Naive thymus-derived CD8-positive, alpha-beta T cell (primary cell): ENCODE results near the gene BBS2. TPM values are rescaled to one million over a fixed set of nuclear protein-coding genes. Genes with fewer than 3 reads are reported as not detected.
A peak's percentile ranks its signal among the peaks of the same experiment; 100 is the strongest.

ENCODE experiments used
- ATAC-seq, 2 donors: fragments of 150-1000 bp; cut with Tn5 transposase in 1 of 2; sonication (Bioruptor Pico), chemical (Tn5 transposase) in 1 of 2; 1 replicate in 1 of 2; 2 replicates in 1 of 2; pipeline ENCODE4 v1.10.0; 2021; ENCODE audit warnings: mild to moderate bottlenecking in 2 of 2, moderate library complexity in 2 of 2
- POLR2A ChIA-PET: fragments of 350-600 bp; sonication (Branson Sonifier 250); formaldehyde crosslinking; loops from one replicate; lab custom pipeline; 2021; ENCODE audit warnings: antibody characterized with exemption; lab: Charles Lee
- DNase-seq, 10 donors: peaks; one replicate each; pipeline versions ENCODE4 v3.0.0 to v3.0.0-alpha.2; 2020 to 2022
- H3K27ac Mint-ChIP-seq, 10 donors: one replicate each; pipeline ENCODE4 v1.8.0; 2020 to 2022; ENCODE audit warnings: mild to moderate bottlenecking in 10 of 10, mixed read lengths in 10 of 10, moderate library complexity in 4 of 10, inconsistent platforms in 1 of 10
- H3K27me3 Mint-ChIP-seq, 5 donors: one replicate each; pipeline ENCODE4 v1.8.0; 2021 to 2022; ENCODE audit warnings: mixed read lengths in 5 of 5
- H3K36me3 Mint-ChIP-seq, 3 donors: one replicate each; pipeline ENCODE4 v1.8.0; 2020 to 2022; ENCODE audit warnings: mixed read lengths in 3 of 3, mild to moderate bottlenecking in 2 of 3, inconsistent platforms in 1 of 3
- H3K4me1 Mint-ChIP-seq, 4 donors: one replicate each; pipeline ENCODE4 v1.8.0; 2021 to 2022; ENCODE audit warnings: mixed read lengths in 4 of 4
- H3K4me3 Mint-ChIP-seq, 10 donors: one replicate each; pipeline ENCODE4 v1.8.0; 2020 to 2022; ENCODE audit warnings: mild to moderate bottlenecking in 10 of 10, mixed read lengths in 10 of 10, moderate library complexity in 6 of 10, inconsistent platforms in 1 of 10
- H3K9me3 Mint-ChIP-seq, 9 donors: one replicate each; pipeline ENCODE4 v1.8.0; 2020 to 2022; ENCODE audit warnings: mixed read lengths in 9 of 9, mild to moderate bottlenecking in 3 of 9, inconsistent platforms in 1 of 9, moderate library complexity in 1 of 9
- polyA plus RNA-seq, 3 donors: library from polyadenylated mRNA; unstranded; fragments of 300-500 nt; fragmentation: Illumina TruSeq; gene quantifications; one replicate each; pipeline ENCODE4 v1.2.3, GENCODE V29; 2021
- total RNA-seq, 8 experiments: library from RNA in 2 of 8; stranded (reverse) in 2 of 8; gene quantifications; one replicate each; pipeline ENCODE4 v1.2.3 and lab custom pipeline; 2021 to 2026

The BBS2 gene
- total RNA-seq (100 to 1,000 TPM in 1 of 2 experiments, 10 to 100 TPM in 1; 94.7 to 107 TPM), polyA plus RNA-seq (10 to 100 TPM; 35.7 to 37.6 (median 36.1) TPM), total RNA-seq (lab: John Stamatoyannopoulos, UW) (14.5 to 140 (median 78.6) reads per million in 6 experiments)

- Mint-ChIP-seq H3K27ac (peak within 1 kb of the TSS; percentile 76 to 97 (median 92)), H3K36me3 (peaks cover 0 to 3% (median 0%) of the 10 kb centered on the region in 3 donors), H3K4me1 (peaks cover 21 to 60% (median 50%) of the 10 kb centered on the region in 4 donors), H3K9me3 (no peaks in the 10 kb centered on the region), H3K4me3 (peak within 1 kb of the TSS; percentile 80 to 92 (median 86)), H3K27me3 (no peaks in the 10 kb centered on the region)
- DNase-seq: peak; percentile 86 to 96 (median 92)
- POLR2A ChIA-PET: interaction anchor here (0.7 to 2.4 kb wide), 11 partner anchors 10 to 1018 kb away, joined by 3 to 8 read pairs (median 4); partner anchors contain the start of genes MT2A, NUDT21 and OGFOD1
- peak; percentile 84 to 86 for ATAC-seq
Measured at GRCh38 chr16:56519459-56520250, at the start of gene BBS2. TSS of gene BBS2 (minus strand) at chr16:56520024. CDS start at chr16:56519862, 162 bp downstream.

DNA sequence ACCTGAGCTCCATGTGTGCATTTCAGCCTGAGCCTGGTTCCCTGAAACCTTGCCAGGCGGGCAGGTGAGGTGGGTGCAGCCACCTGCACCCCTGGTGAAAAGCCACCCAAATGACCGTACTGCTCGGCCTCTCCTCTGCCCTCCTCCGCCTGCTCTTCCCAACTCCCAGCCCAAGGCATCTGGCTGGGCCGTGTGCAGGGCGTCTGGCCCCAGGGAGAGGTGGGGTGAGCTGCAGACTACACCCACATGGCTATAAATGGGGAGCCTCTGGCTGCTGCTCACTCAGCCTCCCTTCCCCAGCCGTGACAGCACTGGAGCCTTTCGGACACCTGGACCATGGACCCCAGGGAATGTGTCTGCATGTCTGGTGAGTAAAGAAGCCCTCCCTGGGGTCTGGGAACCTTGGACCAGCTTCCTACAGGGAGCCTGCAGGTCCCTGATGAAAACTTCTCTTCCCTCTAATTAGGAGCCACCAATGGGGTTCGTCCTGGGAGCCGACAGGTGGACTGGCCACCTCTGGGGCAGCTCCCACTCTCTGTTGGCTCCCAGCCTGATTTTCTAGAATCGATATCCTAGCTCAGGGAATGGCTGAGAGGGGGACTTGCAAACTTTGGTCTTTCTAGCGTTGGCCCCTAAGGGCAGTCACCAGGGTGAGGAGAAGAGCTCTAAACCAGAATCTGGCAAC lies 45.1 kb upstream of the BBS2 start, which contains the start of gene MT4:
MT4 (plus strand) TSS at position 281 of the 685 bp plus-strand sequence; CDS start at position 337, 56 bp downstream.
- Mint-ChIP-seq H3K27ac (no peak within 1 kb of the TSS), H3K36me3 (no peaks in the 10 kb centered on the region), H3K27me3 (peaks cover 2 to 15% (median 7%) of the 10 kb centered on the region in 5 donors), H3K4me1 (peaks cover 0 to 7% (median 3%) of the 10 kb centered on the region in 4 donors), H3K4me3 (no peak within 1 kb of the TSS), H3K9me3 (no peaks in the 10 kb centered on the region)
- DNase-seq: no peak
- ATAC-seq: no peak
- POLR2A ChIA-PET: no interaction called here

- Mint-ChIP-seq H3K9me3 (no peaks in the 10 kb centered on the region), H3K27me3 (peaks cover 5 to 39% (median 13%) of the 10 kb centered on the region in 5 donors), H3K36me3 (no peaks in the 10 kb centered on the region), H3K4me3 (no peak overlapping the region), H3K27ac (no peak overlapping the region), H3K4me1 (peaks cover 0 to 4% (median under 1%) of the 10 kb centered on the region in 4 donors)
- POLR2A ChIA-PET: no interaction called here
- no peak for ATAC-seq
- DNase-seq: no peak
Measured at GRCh38 chr16:56561126-56561525, 41.3 kb upstream of the BBS2 start.

DNA sequence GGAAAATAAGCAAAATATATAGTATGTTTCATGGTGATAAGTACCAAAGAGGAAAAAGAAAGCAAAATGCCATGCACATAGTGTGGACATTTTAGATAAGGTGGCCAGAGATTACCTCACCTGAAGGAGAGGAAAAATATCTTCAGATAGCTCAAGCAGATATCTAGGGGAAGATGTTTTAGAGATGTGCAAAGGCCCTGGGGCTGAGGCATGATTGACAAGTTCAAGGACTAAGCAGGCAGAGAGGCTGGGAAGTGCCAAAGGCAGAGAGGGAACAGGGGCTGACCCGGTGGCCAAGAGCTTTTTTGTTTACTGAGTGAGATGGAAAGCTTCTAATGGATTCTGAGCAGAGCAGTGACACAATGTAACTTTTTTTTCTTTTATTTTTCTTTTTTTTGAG lies 40.6 kb upstream of the BBS2 start:
- Mint-ChIP-seq H3K27me3 (peaks cover 7 to 39% (median 14%) of the 10 kb centered on the region in 5 donors), H3K4me3 (no peak overlapping the region), H3K4me1 (peaks cover 0 to 4% (median 0%) of the 10 kb centered on the region in 4 donors), H3K27ac (no peak overlapping the region), H3K9me3 (no peaks in the 10 kb centered on the region), H3K36me3 (no peaks in the 10 kb centered on the region)
- ATAC-seq (no peak), DNase-seq (no peak)
- POLR2A ChIA-PET: no interaction called here

DNA sequence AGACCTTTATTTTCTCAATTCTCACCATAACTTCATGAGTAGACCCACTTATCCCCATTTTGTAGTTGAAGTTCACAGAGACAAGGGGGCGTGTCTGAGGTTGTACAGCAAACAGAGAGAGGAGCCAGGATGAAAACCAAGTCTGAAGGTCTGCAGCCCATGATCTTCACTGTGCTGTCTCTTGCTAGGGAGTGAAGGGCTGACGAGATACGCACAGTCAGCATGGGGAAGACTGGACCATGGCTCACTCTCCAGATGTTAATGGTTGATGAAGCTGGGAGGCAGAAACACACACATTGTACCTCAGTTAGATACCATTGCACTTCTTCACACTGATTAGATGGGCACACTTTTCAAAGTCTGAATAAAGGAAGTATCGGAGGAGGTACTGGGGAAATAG lies 39.3 kb upstream of the BBS2 start:
- Mint-ChIP-seq H3K4me3 (no peak overlapping the region), H3K27ac (no peak overlapping the region), H3K27me3 (peaks cover 7 to 40% (median 16%) of the 10 kb centered on the region in 5 donors), H3K9me3 (no peaks in the 10 kb centered on the region), H3K36me3 (no peaks in the 10 kb centered on the region), H3K4me1 (peaks cover 0 to 4% (median 0%) of the 10 kb centered on the region in 4 donors)
- ATAC-seq (no peak), DNase-seq (no peak)
- POLR2A ChIA-PET: no interaction called here

- DNase-seq (no peak), ATAC-seq (no peak)
- Mint-ChIP-seq H3K4me3 (no peak overlapping the region), H3K27me3 (peaks cover 11 to 49% (median 17%) of the 10 kb centered on the region in 5 donors), H3K9me3 (no peaks in the 10 kb centered on the region), H3K36me3 (no peaks in the 10 kb centered on the region), H3K27ac (peak overlapping the region in 2 of 10 donors; percentile 7 to 85), H3K4me1 (peaks cover 0 to 4% (median 0%) of the 10 kb centered on the region in 4 donors)
- POLR2A ChIA-PET: interaction anchor here (1.1 kb wide), 1 partner anchor 31 kb away, joined by 3 read pairs; the partner anchor contains the start of gene MT3
Measured at GRCh38 chr16:56558024-56558747, 38.4 kb upstream of the BBS2 start.

GRCh38 chr16:56554441-56554840 lies 34.6 kb upstream of the BBS2 start:
- H3K4me3 Mint-ChIP-seq: no peak overlapping the region
- H3K27ac Mint-ChIP-seq: no peak overlapping the region
- POLR2A ChIA-PET: no interaction called here
- H3K36me3 Mint-ChIP-seq: no peaks in the 10 kb centered on the region
- no peaks in the 10 kb centered on the region for H3K9me3 Mint-ChIP-seq
- no peak for ATAC-seq
- H3K4me1 Mint-ChIP-seq: no peaks in the 10 kb centered on the region
- no peak for DNase-seq
- H3K27me3 Mint-ChIP-seq: peaks cover 10 to 30% (median 13%) of the 10 kb centered on the region in 5 donors

DNA sequence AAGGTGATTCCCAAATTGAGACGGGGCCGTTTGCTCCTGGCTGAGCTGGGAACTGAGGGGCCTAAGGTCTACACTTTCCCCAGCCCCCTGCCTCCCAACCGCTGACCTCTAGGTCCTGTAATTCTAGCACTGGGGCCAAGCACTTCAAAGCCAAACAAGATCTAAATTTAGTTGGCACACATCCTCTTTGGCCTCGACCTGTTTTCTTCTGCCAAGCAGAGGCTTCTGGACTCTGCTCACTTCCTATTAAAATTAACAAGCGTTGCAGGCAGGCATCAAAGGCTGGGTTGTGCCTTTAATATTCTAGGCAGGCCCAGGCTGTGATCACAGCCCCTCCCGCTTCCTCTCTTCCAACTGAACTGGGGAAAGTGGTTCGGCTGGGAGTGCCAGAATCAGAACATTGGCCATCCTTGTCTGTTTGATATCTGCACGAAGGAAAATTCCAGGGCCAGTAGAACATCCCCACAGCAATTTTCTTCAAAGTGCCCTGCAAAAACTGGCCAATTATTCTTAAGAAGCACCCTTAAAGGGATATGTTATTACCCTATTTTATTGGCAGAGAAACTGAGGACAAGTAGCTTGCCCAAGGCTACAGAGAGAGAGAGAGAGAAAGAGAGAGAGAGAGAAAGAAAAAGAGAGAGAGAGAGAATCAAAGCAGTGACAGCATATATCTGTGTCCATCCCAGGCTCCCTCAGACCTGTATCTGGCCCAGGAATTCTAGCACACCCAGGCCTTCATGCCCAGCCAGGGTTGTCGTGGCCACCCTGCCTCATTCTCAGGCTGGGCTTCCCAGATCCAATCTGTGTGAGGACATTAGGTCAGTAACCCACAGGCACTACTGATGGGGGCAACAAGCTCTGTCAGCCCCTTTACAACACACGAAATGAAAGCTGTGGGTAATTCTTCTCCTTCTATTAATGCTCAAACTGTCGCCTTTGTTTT lies 32.2 kb upstream of the BBS2 start:
- peak overlapping the region in 2 of 10 donors; percentile 33 to 37 for H3K27ac Mint-ChIP-seq
- ATAC-seq (no peak), DNase-seq (no peak)
- POLR2A ChIA-PET: no interaction called here
- H3K36me3 Mint-ChIP-seq: no peaks in the 10 kb centered on the region
- peaks cover 6 to 13% (median 10%) of the 10 kb centered on the region in 5 donors for H3K27me3 Mint-ChIP-seq
- no peaks in the 10 kb centered on the region for H3K9me3 Mint-ChIP-seq
- peaks cover 7 to 15% (median 14%) of the 10 kb centered on the region in 4 donors for H3K4me1 Mint-ChIP-seq
- H3K4me3 Mint-ChIP-seq: no peak overlapping the region

DNA sequence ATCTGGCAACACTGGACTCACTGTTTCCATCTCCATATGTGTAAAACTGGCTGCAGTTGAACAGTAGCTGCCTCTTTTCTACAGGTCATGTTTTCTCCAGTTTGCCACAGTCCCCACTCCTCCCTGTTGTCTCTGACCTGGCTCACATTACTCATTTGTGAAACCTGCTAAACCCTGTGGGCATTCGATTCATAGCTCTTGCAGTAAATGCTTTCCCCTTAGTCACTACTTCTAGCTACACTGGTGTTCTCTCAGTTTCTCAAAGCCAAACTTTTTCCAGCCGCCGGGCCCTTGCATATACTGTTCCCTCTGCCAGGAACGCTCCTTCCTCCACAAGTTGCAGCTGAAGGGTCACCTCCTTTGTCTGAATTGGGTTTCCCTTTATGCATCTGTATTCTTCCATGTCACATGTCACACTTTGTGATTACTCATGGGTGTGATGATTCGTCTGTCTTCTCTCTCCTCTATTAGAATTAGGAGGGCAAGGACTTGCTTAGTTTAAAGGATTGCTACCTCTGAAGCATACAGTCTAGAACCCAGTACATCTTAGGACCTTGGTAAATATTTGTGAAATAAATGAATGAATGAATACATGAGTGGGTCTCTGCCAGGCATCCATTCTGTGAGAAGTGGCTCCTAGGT lies 30.0 kb upstream of the BBS2 start:
- no peak for ATAC-seq
- no peak for DNase-seq
- Mint-ChIP-seq H3K36me3 (no peaks in the 10 kb centered on the region), H3K4me3 (no peak overlapping the region), H3K4me1 (peaks cover 7 to 18% (median 17%) of the 10 kb centered on the region in 4 donors), H3K27ac (no peak overlapping the region), H3K27me3 (peaks cover 3 to 11% (median 9%) of the 10 kb centered on the region in 5 donors), H3K9me3 (no peaks in the 10 kb centered on the region)
- POLR2A ChIA-PET: no interaction called here

- Mint-ChIP-seq H3K4me1 (peaks cover 7 to 18% (median 17%) of the 10 kb centered on the region in 4 donors), H3K9me3 (no peaks in the 10 kb centered on the region), H3K27ac (no peak overlapping the region), H3K4me3 (no peak overlapping the region), H3K27me3 (peaks cover 3 to 10% (median 9%) of the 10 kb centered on the region in 5 donors), H3K36me3 (no peaks in the 10 kb centered on the region)
- DNase-seq: no peak
- no peak for ATAC-seq
- POLR2A ChIA-PET: no interaction called here
Measured at GRCh38 chr16:56549161-56549560, 29.3 kb upstream of the BBS2 start.
